ENCODE results near the gene PPARD. TPM values are rescaled to one million over a fixed set of nuclear protein-coding genes. Genes with fewer than 3 reads are reported as not detected.

PPARD gene
- total and polyA plus RNA-seq, 2 of the 13 experiments (the other 11 are each of a cell fraction or from before 2014, with no cell fraction given): 6.1 to 13.3 TPM

- POLR2A ChIA-PET: no interaction called here
- no peak overlapping the region for H3K4me2 ChIP-seq (ENCODE audit: low read depth, low read length)
- no TSS peak for BruUV-seq (replicated peaks)
- H3K9ac ChIP-seq (ENCODE audit: insufficient read depth, low read depth, low read length): no peak overlapping the region
- ATAC-seq: no peak
- TF ChIP-seq ZNF512B (CRISPR knock-in tag; IDR thresholded peaks at IDR 0.05; ENCODE audit: borderline replicate concordance): no peak
- TF ChIP-seq ZNF629 (CRISPR knock-in tag; conservative IDR thresholded peaks at IDR 0.05): peak; percentile 53
- intact Hi-C loops (cut with micrococcal nuclease; ENCODE audit: unreplicated experiment): no loop called here
- no peak for FAIRE-seq
- no peak overlapping the region for H3K4me3 ChIP-seq (replicated peaks in 1 of 3; ENCODE audit: insufficient read depth in 1 of 3, low read depth in 2 of 3, low read length in 3 of 3)
- H3K36me3 ChIP-seq (replicated peaks in 1 of 2; ENCODE audit: control insufficient read depth in 1 of 2, insufficient read depth in 2 of 2, low read length in 2 of 2): no peaks in the 10 kb centered on the region
- no peaks in the 10 kb centered on the region for H3K9me3 ChIP-seq (ENCODE audit: low read length)
- H3K27me3 ChIP-seq (ENCODE audit: control insufficient read depth in 1 of 2, insufficient read depth in 2 of 2, low read length in 2 of 2): peaks cover 3 to 4% of the 10 kb centered on the region in 2 experiments; a peak in 2 of 5 replicates
- H3K79me2 ChIP-seq (ENCODE audit: insufficient read depth, low read length): no peaks in the 10 kb centered on the region
- CTCF ChIA-PET (ENCODE audit: low intra/inter-chr PET ratio, low total read pairs): no interaction called here
- DNase-seq (ENCODE audit: low spot score): no peak
- no peaks in the 10 kb centered on the region for H4K20me1 ChIP-seq (ENCODE audit: insufficient read depth, low read length)
- in situ Hi-C loops (cut with HindIII; ENCODE audit: extremely low pct_ligation_motif_present, low pct_unique_long_range_greater_than_20kb): no loop called here
- no peak overlapping the region for H3K27ac ChIP-seq (ENCODE audit: extremely low read length, insufficient read depth, low read length)
- no peak overlapping the region for H2AFZ ChIP-seq (ENCODE audit: low read length)
- H3K4me1 ChIP-seq (ENCODE audit: insufficient read depth, low read length): peaks cover 27% of the 10 kb centered on the region
- WGBS (ENCODE audit: low lambda C conversion rate): 71% methylated on average over 4 of the region's 4 CpGs
Observed at GRCh38 chr6:35441642-35442041, 99.3 kb downstream of the PPARD start.

- no peak for TF ChIP-seq TERF1 (CRISPR knock-in tag; IDR thresholded peaks at IDR 0.05)
- TF ChIP-seq ZNF761 (CRISPR knock-in tag; conservative IDR thresholded peaks at IDR 0.05): no peak
- TF ChIP-seq ZNF326 (CRISPR knock-in tag; IDR thresholded peaks at IDR 0.05; ENCODE audit: borderline replicate concordance): no peak
- TF ChIP-seq HNRNPUL1 (IDR thresholded peaks at IDR 0.05; ENCODE audit: low read depth, low read length): no peak
- TF ChIP-seq PHB2 (IDR thresholded peaks at IDR 0.05; ENCODE audit: partially characterized antibody): no peak
- BruUV-seq (replicated peaks): no TSS peak
- ATAC-seq (no peak; the same call in 2 of the 3 replicates), DNase-seq (ENCODE audit: low spot score) (no peak), FAIRE-seq (no peak)
- Histone ChIP-seq H3K4me2 (ENCODE audit: low read depth, low read length) (no peak overlapping the region), H2AFZ (ENCODE audit: low read length) (no peak overlapping the region), H3K36me3 (replicated peaks in 1 of 2; ENCODE audit: control insufficient read depth in 1 of 2, insufficient read depth in 2 of 2, low read length in 2 of 2) (no peaks in the 10 kb centered on the region), H3K4me3 (replicated peaks in 1 of 3; ENCODE audit: insufficient read depth in 1 of 3, low read depth in 2 of 3, low read length in 3 of 3) (no peak overlapping the region), H3K27ac (ENCODE audit: extremely low read length, insufficient read depth, low read length) (no peak overlapping the region), H3K27me3 (ENCODE audit: control insufficient read depth in 1 of 2, insufficient read depth in 2 of 2, low read length in 2 of 2) (peaks cover 3% of the 10 kb centered on the region in 2 experiments; a peak in 2 of 5 replicates), H3K9ac (ENCODE audit: insufficient read depth, low read depth, low read length) (no peak overlapping the region), H4K20me1 (ENCODE audit: insufficient read depth, low read length) (no peaks in the 10 kb centered on the region), H3K4me1 (ENCODE audit: insufficient read depth, low read length) (peaks cover 16% of the 10 kb centered on the region), H3K79me2 (ENCODE audit: insufficient read depth, low read length) (no peaks in the 10 kb centered on the region), H3K9me3 (ENCODE audit: low read length) (no peaks in the 10 kb centered on the region)
- intact Hi-C loops (cut with micrococcal nuclease; ENCODE audit: unreplicated experiment) (no loop called here), in situ Hi-C loops (cut with HindIII; ENCODE audit: extremely low pct_ligation_motif_present, low pct_unique_long_range_greater_than_20kb) (no loop called here)
- WGBS (ENCODE audit: low lambda C conversion rate): 54% methylated on average over 5 of the region's 5 CpGs
- ChIA-PET POLR2A (no interaction called here), CTCF (ENCODE audit: low intra/inter-chr PET ratio, low total read pairs) (no interaction called here)
Observed at GRCh38 chr6:35442693-35443092, 100.3 kb downstream of the PPARD start.

All from HepG2 (cell line).